GM19239 (cell line): ENCODE data around the gene KLF6.
"Not testable (repeated sequence)": the region's sequence is repeated elsewhere in the genome, so short reads cannot be mapped to it uniquely, and the experiment has no call there.

ENCODE experiments used
- DNase-seq: peaks from one replicate; pipeline ENCODE4 v3.0.0; 2011; ENCODE audit warnings: low spot score; ENCODE audit not compliant: insufficient read length
- FAIRE-seq: peaks from 2 replicates; lab custom pipeline; 2011; peaks lifted over from hg19 to GRCh38; lab: Jason Lieb, UNC

Gene KLF6

GRCh38 chr10:3740157-3740871 lies 44.7 kb downstream of the KLF6 start:
- FAIRE-seq = no peak
- no peak for DNase-seq

GRCh38 chr10:3738855-3739350 lies 46.1 kb downstream of the KLF6 start:
- DNase-seq = no peak
- no peak for FAIRE-seq

- no peak for FAIRE-seq
- no peak for DNase-seq
These were observed 47.1 kb downstream of the KLF6 start for GRCh38 chr10:3737864-3738263.

GRCh38 chr10:3735175-3735574 lies 49.8 kb downstream of the KLF6 start:
- no peak for FAIRE-seq
- no peak for DNase-seq

GRCh38 chr10:3734111-3734510 lies 50.9 kb downstream of the KLF6 start:
- FAIRE-seq = no peak
- no peak for DNase-seq

GRCh38 chr10:3732183-3732582 lies 52.8 kb downstream of the KLF6 start:
- DNase-seq, FAIRE-seq: not testable (repeated sequence)

- FAIRE-seq (no peak), DNase-seq (no peak)
These were observed 55.5 kb downstream of the KLF6 start for GRCh38 chr10:3729397-3729976.

GRCh38 chr10:3728563-3728962 lies 56.4 kb downstream of the KLF6 start:
- FAIRE-seq = no peak
- no peak for DNase-seq

- FAIRE-seq (no peak), DNase-seq (no peak)
These were observed 57.7 kb downstream of the KLF6 start for GRCh38 chr10:3727268-3727667.
